Liver (tissue), 3 donors: ENCODE measurements around the gene ZAP70.

Experiments
- ATF3 ChIP-seq: IDR thresholded peaks from 2 replicates; pipeline ENCODE4 v1.6.1; 2016; ENCODE audit warnings: antibody characterized with exemption
- CTCF ChIP-seq: fragments of 150-350 bp; IDR thresholded peaks from 2 replicates; pipeline ENCODE4 v1.5.1; 2017; ENCODE audit warnings: improper control_type of control experiment, low read depth, low read length; ENCODE audit not compliant: missing input control
- EGR1 ChIP-seq, 2 donors: IDR thresholded peaks; 2 replicates each; pipeline ENCODE4 v1.6.1; 2016 to 2018; ENCODE audit warnings: antibody characterized with exemption in 2 of 2, low read depth in 2 of 2
- GABPA ChIP-seq, 2 donors: IDR thresholded peaks in 1 of 2; conservative IDR thresholded peaks in 1 of 2; 2 replicates each; pipeline ENCODE4 v1.6.1; 2016; ENCODE audit warnings: antibody characterized with exemption in 2 of 2, mild to moderate bottlenecking in 1 of 2, moderate library complexity in 1 of 2
- HNF4A ChIP-seq, 2 donors: conservative IDR thresholded peaks; 2 replicates each; pipeline ENCODE4 v1.6.1; 2016; ENCODE audit warnings: antibody characterized with exemption in 2 of 2, mild to moderate bottlenecking in 2 of 2
- MAX ChIP-seq: IDR thresholded peaks from 2 replicates; pipeline ENCODE4 v1.6.1; 2016; ENCODE audit warnings: antibody characterized with exemption
- RAD21 ChIP-seq, 2 donors: IDR thresholded peaks; 2 replicates each; pipeline ENCODE4 v1.6.1; 2016; ENCODE audit warnings: antibody characterized with exemption in 2 of 2, mild to moderate bottlenecking in 2 of 2
- RXRA ChIP-seq, 2 donors: IDR thresholded peaks; 2 replicates each; pipeline ENCODE4 v1.6.1; 2017 to 2018; ENCODE audit warnings: antibody characterized with exemption in 2 of 2, mild to moderate bottlenecking in 1 of 2
- TAF1 ChIP-seq: conservative IDR thresholded peaks from 2 replicates; pipeline ENCODE4 v1.6.1; 2016; ENCODE audit warnings: antibody characterized with exemption, mild to moderate bottlenecking
- YY1 ChIP-seq: IDR thresholded peaks from 2 replicates; pipeline ENCODE4 v1.6.1; 2016; ENCODE audit warnings: antibody characterized with exemption, mild to moderate bottlenecking
- donor health status: healthy.
- donor health status: healthy.

DNA sequence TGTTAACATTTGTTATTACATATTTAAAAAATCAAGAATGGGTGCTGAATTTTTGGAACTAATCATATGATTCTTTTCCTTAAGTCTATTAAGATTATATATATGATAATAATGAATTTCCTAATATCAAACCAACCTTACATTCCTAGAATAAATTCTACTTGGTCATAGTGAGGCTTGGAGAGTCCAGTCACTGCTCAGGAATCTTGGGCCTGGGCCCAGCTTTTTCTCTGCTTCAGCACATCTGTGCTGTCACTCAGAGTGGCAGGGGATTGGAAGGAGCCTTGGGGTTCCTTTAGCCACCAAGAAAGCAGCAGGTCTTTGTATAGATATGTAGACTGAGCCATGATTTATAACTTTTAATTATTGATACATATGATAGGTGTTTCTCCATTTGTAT is 19.9 kb upstream of the ZAP70 start:
- no peak for TF ChIP-seq RAD21 (IDR thresholded peaks at IDR 0.05)
- no peak for TF ChIP-seq CTCF
- TF ChIP-seq MAX = no peak
- no peak for TF ChIP-seq ATF3
- no peak for TF ChIP-seq GABPA (IDR thresholded peaks at IDR 0.05 in 1 of 2, conservative IDR thresholded peaks at IDR 0.05 in 1 of 2)
- no peak for TF ChIP-seq TAF1
- TF ChIP-seq HNF4A (conservative IDR thresholded peaks at IDR 0.05) = no peak
- no peak for TF ChIP-seq YY1
- no peak for TF ChIP-seq RXRA (IDR thresholded peaks at IDR 0.05)
- no peak for TF ChIP-seq EGR1 (IDR thresholded peaks at IDR 0.05; ENCODE audit: low read depth in 2 of 2)
